Endothelial cell of umbilical vein (primary cell): ENCODE results near the gene PTPN9. TPM values are rescaled to one million over a fixed set of nuclear protein-coding genes. Genes with fewer than 3 reads are reported as not detected.

Experiments used
- BruUV-seq: library from RNA; stranded (reverse); fragments of 400-500 nt; replicated peaks from 2 replicates; lab custom pipeline; 2021; lab: Mats Ljungman, UMichigan
- CTCF ChIA-PET: fragments of 300-600, 350-600 bp; sonication (Branson Sonifier 250); formaldehyde crosslinking; loops from one replicate; lab custom pipeline; 2021; ENCODE audit warnings: antibody characterized with exemption, inconsistent platforms; lab: Charles Lee
- POLR2A ChIA-PET: fragments of 300-600, 350-600 bp; sonication (Branson Sonifier 250); formaldehyde crosslinking; loops from one replicate; lab custom pipeline; 2021; ENCODE audit warnings: antibody characterized with exemption, inconsistent platforms; lab: Charles Lee
- DNase-seq: peaks from one replicate; pipeline ENCODE4 v3.0.0-alpha.2; 2011; ENCODE audit warnings: low read depth, low spot score
- FAIRE-seq: peaks from 2 replicates; lab custom pipeline; 2011; peaks lifted over from hg19 to GRCh38; lab: Jason Lieb, UNC
- H2AFZ ChIP-seq: 2 replicates; pipeline ENCODE4 v1.6.0; 2012; ENCODE audit warnings: low read depth, low read length, control low read depth, inconsistent platforms
- H3K27ac ChIP-seq: 2 replicates; pipeline ENCODE4 v1.5.1; 2011; ENCODE audit warnings: low read depth, mild to moderate bottlenecking, control low read depth, low read length, moderate library complexity; ENCODE audit not compliant: insufficient read depth
- H3K27me3 ChIP-seq, 2 experiments: 2 replicates each; pipeline versions ENCODE4 v1.6.0 to v1.6.1; 2011; ENCODE audit warnings: low read length in 2 of 2, mixed read lengths in 1 of 2; ENCODE audit not compliant: control insufficient read depth in 2 of 2, insufficient read depth in 2 of 2
- H3K36me3 ChIP-seq, 2 experiments: 2 replicates in 1 of 2; 3 replicates in 1 of 2; pipeline ENCODE4 v1.5.1; 2011; ENCODE audit warnings: low read length in 2 of 2, mild to moderate bottlenecking in 1 of 2, moderate library complexity in 1 of 2; ENCODE audit not compliant: control insufficient read depth in 2 of 2, insufficient read depth in 2 of 2; ENCODE audit errors: extremely low read depth in 1 of 2
- H3K4me1 ChIP-seq: 3 replicates; pipeline ENCODE4 v1.5.1; 2011; ENCODE audit warnings: mild to moderate bottlenecking, low read length; ENCODE audit not compliant: control insufficient read depth, insufficient read depth; ENCODE audit errors: extremely low read depth
- H3K4me2 ChIP-seq: 2 replicates; pipeline ENCODE4 v1.6.1; 2011; ENCODE audit warnings: low read length, control low read depth, mixed read lengths; ENCODE audit not compliant: insufficient read depth
- H3K4me3 ChIP-seq, 3 experiments: fragments of 200-600 bp in 1 of 3; sonication (generic), shearing (Covaris generic) in 1 of 3; replicated peaks in 1 of 3; 2 replicates each; pipeline ENCODE4 v1.5.1; 2011 to 2016; ENCODE audit warnings: control low read depth in 3 of 3, low read length in 3 of 3, mild to moderate bottlenecking in 2 of 3, inconsistent platforms in 1 of 3, low read depth in 1 of 3, moderate library complexity in 1 of 3; ENCODE audit not compliant: insufficient read depth in 1 of 3
- H3K79me2 ChIP-seq: 2 replicates; pipeline ENCODE4 v1.6.0; 2012; ENCODE audit warnings: low read length, inconsistent platforms; ENCODE audit not compliant: control insufficient read depth, insufficient read depth
- H3K9ac ChIP-seq: replicated peaks from 2 replicates; pipeline ENCODE3; 2011; ENCODE audit warnings: low read length, control low read depth; ENCODE audit not compliant: insufficient read depth; ENCODE audit errors: extremely low read depth
- H3K9me1 ChIP-seq: replicated peaks from 3 replicates; pipeline ENCODE4 v1.6.0; 2011; ENCODE audit warnings: mild to moderate bottlenecking, low read length; ENCODE audit not compliant: control insufficient read depth, insufficient read depth; ENCODE audit errors: extremely low read depth
- H3K9me3 ChIP-seq: replicated peaks from 2 replicates; pipeline ENCODE4 v1.5.1; 2012; ENCODE audit warnings: low read length, inconsistent platforms; ENCODE audit not compliant: control insufficient read depth, insufficient read depth
- H4K20me1 ChIP-seq: replicated peaks from 2 replicates; pipeline ENCODE3; 2011; ENCODE audit warnings: mild to moderate bottlenecking, low read length; ENCODE audit not compliant: control insufficient read depth, insufficient read depth; ENCODE audit errors: extremely low read depth
- CTCF ChIP-seq, 2 donors: IDR thresholded peaks; 1 replicate in 1 of 2; 2 replicates in 1 of 2; pipeline ENCODE4 v1.5.1; 2011; ENCODE audit warnings: low read length in 2 of 2, mild to moderate bottlenecking in 2 of 2, moderate library complexity in 2 of 2, control low read depth in 1 of 2, inconsistent platforms in 1 of 2, low read depth in 1 of 2; ENCODE audit not compliant: insufficient read depth in 1 of 2; ENCODE audit errors: extremely low read depth in 1 of 2
- EZH2 ChIP-seq: IDR thresholded peaks from 2 replicates; pipeline ENCODE4 v1.6.1; 2012; ENCODE audit warnings: borderline replicate concordance, low read depth, mild to moderate bottlenecking, moderate library complexity, low read length, inconsistent platforms; ENCODE audit not compliant: severe bottlenecking
- FOS ChIP-seq: IDR thresholded peaks from 2 replicates; pipeline ENCODE4 v1.6.1; 2011; ENCODE audit warnings: mild to moderate bottlenecking, low read length, moderate library complexity, borderline replicate concordance; ENCODE audit not compliant: insufficient read depth
- GATA2 ChIP-seq: IDR thresholded peaks from 2 replicates; pipeline ENCODE4 v1.7.0; 2011; ENCODE audit warnings: low read depth, mild to moderate bottlenecking, moderate library complexity, mixed read lengths, low read length; ENCODE audit not compliant: insufficient read length, insufficient read depth
- JUN ChIP-seq: IDR thresholded peaks from 2 replicates; pipeline ENCODE4 v1.6.1; 2011; ENCODE audit warnings: borderline replicate concordance, low read depth; ENCODE audit not compliant: insufficient read length, insufficient read depth
- MAX ChIP-seq: IDR thresholded peaks from 2 replicates; pipeline ENCODE4 v1.6.1; 2011; ENCODE audit not compliant: insufficient read depth, insufficient read length
- MYC ChIP-seq: IDR thresholded peaks from one replicate; pipeline ENCODE4 v1.6.1; 2011; ENCODE audit warnings: mild to moderate bottlenecking, low read depth, low read length
- POLR2A ChIP-seq: IDR thresholded peaks from 2 replicates; pipeline ENCODE4 v1.6.1; 2012; ENCODE audit warnings: low read depth, mild to moderate bottlenecking, control low read depth, low read length
- POLR2AphosphoS5 ChIP-seq: IDR thresholded peaks from 2 replicates; pipeline ENCODE4 v1.6.1; 2012; ENCODE audit warnings: low read depth, mild to moderate bottlenecking, control low read depth, low read length, moderate library complexity; ENCODE audit not compliant: insufficient read depth
- dilution Hi-C: fragments of 300-500 bp; cut with MboI; formaldehyde crosslinking; loops from one replicate; pipeline ENCODE4 v1.15.0; 2019; ENCODE audit warnings: low sequenced_read_pairs; ENCODE audit not compliant: extremely low pct_ligation_motif_present
- intact Hi-C: fragments of 100-400 bp; cut with micrococcal nuclease; formaldehyde crosslinking; loops from one replicate; pipeline ENCODE4 v1.10.0; 2022
- polyA plus RNA-seq, 4 experiments: library from polyadenylated mRNA; depleted of rRNA in 3 of 4; stranded (reverse) in 3 of 4; unstranded in 1 of 4; fragments of >200 nt; gene quantifications; 2 replicates each; pipeline versions ENCODE4 v1.2.1 to v1.2.3, GENCODE V29; 2011 to 2012; ENCODE audit warnings: missing spikeins in 1 of 4
- total RNA-seq: library from RNA; stranded (reverse); gene quantifications from 2 replicates; pipeline ENCODE4 v1.2.3, GENCODE V29; 2021

Gene PTPN9
- total and polyA plus RNA-seq, 2 donors (not counting 3 experiments of a cell fraction or from before 2014, with no cell fraction given), result 31.4 to 37.2 TPM

DNA sequence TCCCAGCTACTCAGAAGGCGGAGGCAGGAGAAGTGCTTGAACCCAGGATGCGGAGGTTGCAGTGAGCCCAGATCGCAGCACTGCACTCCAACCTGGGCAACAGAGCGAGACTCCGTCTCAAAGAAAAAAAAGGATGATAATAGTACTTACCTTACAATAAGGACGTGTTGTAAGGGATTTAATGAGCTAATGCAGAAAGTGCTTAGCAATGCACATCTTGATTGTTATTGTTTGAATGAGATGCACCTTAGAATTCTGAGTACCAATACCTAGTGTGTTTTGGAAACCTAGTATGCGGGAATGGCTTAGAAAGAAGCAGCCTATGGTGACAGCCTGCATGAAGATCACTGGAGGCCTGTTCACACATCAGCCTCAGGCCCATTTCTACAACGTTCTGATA is 26.9 kb upstream of the PTPN9 start:
- dilution Hi-C loops, result no loop called here
- BruUV-seq, result no TSS peak
- TF ChIP-seq POLR2A (no peak), MYC (no peak), GATA2 (no peak), CTCF (IDR thresholded peaks at IDR 0.05; ENCODE audit: extremely low read depth in 1 of 2, insufficient read depth in 1 of 2, low read depth in 1 of 2, low read length in 2 of 2) (no peak), EZH2 (no peak), JUN (no peak), FOS (no peak), POLR2AphosphoS5 (no peak), MAX (no peak)
- H3K36me3 ChIP-seq, result peaks cover 8 to 21% of the 10 kb centered on the region in 2 experiments
- H3K27ac ChIP-seq, result no peak overlapping the region
- no peaks in the 10 kb centered on the region for H3K9me1 ChIP-seq
- CTCF ChIA-PET, result interaction anchor here (0.6 to 1.0 kb wide), 2 partner anchors 8 to 97 kb away, joined by 3 read pairs; no protein-coding TSS in a partner anchor
- POLR2A ChIA-PET, result no interaction called here
- no peak for DNase-seq
- H3K4me2 ChIP-seq, result no peak overlapping the region
- H3K4me1 ChIP-seq, result no peaks in the 10 kb centered on the region
- H3K9ac ChIP-seq, result no peak overlapping the region
- H2AFZ ChIP-seq, result no peak overlapping the region
- H4K20me1 ChIP-seq, result no peaks in the 10 kb centered on the region
- no peak overlapping the region for H3K4me3 ChIP-seq
- no peaks in the 10 kb centered on the region for H3K79me2 ChIP-seq
- H3K9me3 ChIP-seq, result no peaks in the 10 kb centered on the region
- intact Hi-C loops, result no loop called here
- peak; percentile 31 for FAIRE-seq
- no peaks in the 10 kb centered on the region for H3K27me3 ChIP-seq
